K562 (cell line): Measurements from ENCODE around the gene LRFN2. TPM values are rescaled to one million over a fixed set of nuclear protein-coding genes. Genes with fewer than 3 reads are reported as not detected.

Source experiments
- ATAC-seq: fragments of 200-7000 bp; cut with Tn5 transposase; 3 replicates; pipeline ENCODE4 v1.9.1; 2020; ENCODE audit warnings: moderate library complexity
- BruUV-seq: library from RNA; stranded (reverse); fragments of 400-500 nt; replicated peaks from 2 replicates; lab custom pipeline; 2021; lab: Mats Ljungman, UMichigan
- CTCF ChIA-PET: fragments of 300-600 bp; formaldehyde crosslinking; extraction: SDS; loops from one replicate; lab custom pipeline; 2021; ENCODE audit warnings: low intra/inter-chr PET ratio; lab: Yijun Ruan, JAX
- POLR2A ChIA-PET: fragments of 300-600, 350-650 bp; sonication (Branson Sonifier 250); formaldehyde crosslinking; extraction: SDS; loops from one replicate; lab custom pipeline; 2021; ENCODE audit warnings: antibody characterized with exemption, inconsistent platforms; lab: Yijun Ruan, JAX
- DNase-seq, 4 experiments: peaks; one replicate each; pipeline versions ENCODE4 v3.0.0 to v3.0.0-alpha.2; 2011 to 2018; ENCODE audit warnings: low spot score in 3 of 4, mixed read lengths in 3 of 4; ENCODE audit errors: extremely low read depth in 1 of 4
- FAIRE-seq: peaks from 2 replicates; lab custom pipeline; 2011; peaks lifted over from hg19 to GRCh38; lab: Jason Lieb, UNC
- H2AFZ ChIP-seq: 2 replicates; pipeline ENCODE4 v1.6.0; 2011; ENCODE audit warnings: low read depth, low read length, control low read depth, inconsistent platforms
- H3K27ac ChIP-seq: fragments of 200-600 bp; 3 replicates; pipeline ENCODE4 v1.8.0; 2011; ENCODE audit warnings: low read depth, mild to moderate bottlenecking, control low read depth, inconsistent platforms, low read length, moderate library complexity, mixed read lengths; ENCODE audit errors: extremely low read depth
- H3K27me3 ChIP-seq, 2 experiments: fragments of 300-600 bp in 1 of 2; 2 replicates in 1 of 2; 3 replicates in 1 of 2; pipeline versions ENCODE4 v1.6.0 to v1.8.0; 2011; ENCODE audit warnings: inconsistent platforms in 2 of 2, low read length in 2 of 2, mild to moderate bottlenecking in 1 of 2, mixed read lengths in 1 of 2, moderate library complexity in 1 of 2; ENCODE audit not compliant: control insufficient read depth in 2 of 2, insufficient read depth in 2 of 2
- H3K36me3 ChIP-seq: fragments of 300-600 bp; 3 replicates; pipeline ENCODE4 v1.8.0; 2011; ENCODE audit warnings: mild to moderate bottlenecking, low read length, inconsistent platforms; ENCODE audit not compliant: control insufficient read depth, insufficient read depth
- H3K4me1 ChIP-seq, 2 experiments: fragments of 200-600 bp in 1 of 2; replicated peaks in 1 of 2; 2 replicates in 1 of 2; 3 replicates in 1 of 2; pipeline versions ENCODE4 v1.5.1 to v1.8.0; 2011; ENCODE audit warnings: inconsistent platforms in 2 of 2, low read length in 2 of 2, mild to moderate bottlenecking in 1 of 2, mixed read lengths in 1 of 2, moderate library complexity in 1 of 2; ENCODE audit not compliant: control insufficient read depth in 2 of 2, insufficient read depth in 2 of 2
- H3K4me2 ChIP-seq: 2 replicates; pipeline ENCODE4 v1.6.1; 2011; ENCODE audit warnings: low read length, control low read depth, inconsistent platforms, mixed read lengths; ENCODE audit not compliant: insufficient read depth
- H3K4me3 ChIP-seq: fragments of 200-600 bp; sonication (generic), shearing (Covaris generic); 2 replicates; pipeline ENCODE4 v1.5.1; 2016; ENCODE audit warnings: control low read depth, inconsistent platforms
- H3K79me2 ChIP-seq: fragments of 200-600 bp; 3 replicates; pipeline ENCODE4 v1.8.0; 2011; ENCODE audit warnings: low read length, inconsistent platforms; ENCODE audit not compliant: control insufficient read depth, insufficient read depth
- H3K9ac ChIP-seq, 2 experiments: 2 replicates each; pipeline versions ENCODE4 v1.6.0 to v1.6.1; 2011; ENCODE audit warnings: low read depth in 2 of 2, low read length in 2 of 2, control low read depth in 1 of 2, inconsistent platforms in 1 of 2, mild to moderate bottlenecking in 1 of 2, mixed read lengths in 1 of 2; ENCODE audit not compliant: insufficient read depth in 1 of 2
- H3K9me1 ChIP-seq: one replicate; pipeline ENCODE4 v1.6.0; 2011; ENCODE audit warnings: inconsistent platforms, mild to moderate bottlenecking, low read length, moderate library complexity; ENCODE audit not compliant: control insufficient read depth, insufficient read depth
- H3K9me3 ChIP-seq: replicated peaks from 2 replicates; pipeline ENCODE4 v1.5.1; 2011; ENCODE audit warnings: low read depth, low read length, inconsistent platforms; ENCODE audit not compliant: control insufficient read depth, insufficient read depth
- H4K20me1 ChIP-seq: replicated peaks from 2 replicates; pipeline ENCODE4 v1.6.1; 2011; ENCODE audit warnings: low read length, inconsistent platforms, mixed read lengths; ENCODE audit not compliant: control insufficient read depth, insufficient read depth
- BRD4 ChIP-seq: fragments of 200-600 bp; sonication (generic); IDR thresholded peaks from 2 replicates; pipeline ENCODE4 v1.6.1; 2017; ENCODE audit warnings: inconsistent platforms
- HNRNPLL ChIP-seq: fragments of 200-400 bp; formaldehyde crosslinking; IDR thresholded peaks from 2 replicates; pipeline ENCODE4 v1.6.1; 2017; ENCODE audit warnings: low read length, low read depth, mild to moderate bottlenecking; ENCODE audit not compliant: poor library complexity, severe bottlenecking
- JUND ChIP-seq, 2 experiments: IDR thresholded peaks; 2 replicates in 1 of 2; 3 replicates in 1 of 2; pipeline ENCODE4 v1.6.1; 2011; ENCODE audit warnings: borderline replicate concordance in 2 of 2, low read depth in 2 of 2, low read length in 2 of 2, improper control_type of control experiment in 1 of 2, missing biosample characterization in 1 of 2, missing genetic modification characterization in 1 of 2, missing genetic modification reagents in 1 of 2
- KLF1 ChIP-seq: fragments of 450-650 bp; IDR thresholded peaks from 2 replicates; pipeline ENCODE4 v1.6.1; 2016; ENCODE audit warnings: missing genetic modification characterization, missing compliant biosample characterization
- NFE2 ChIP-seq: IDR thresholded peaks from 2 replicates; pipeline ENCODE4 v1.6.1; 2014; ENCODE audit warnings: antibody characterized with exemption, low read depth
- PPARD ChIP-seq: fragments of 250-450 bp; sonication (Bioruptor Pico); IDR thresholded peaks from 2 replicates; pipeline ENCODE4 v1.8.0; 2022; ENCODE audit warnings: inconsistent platforms, mild to moderate bottlenecking, moderate library complexity
- PURB ChIP-seq: sonication (generic); formaldehyde crosslinking; IDR thresholded peaks from 2 replicates; pipeline ENCODE4 v1.9.0; 2021; ENCODE audit warnings: low read depth, mild to moderate bottlenecking, missing genetic modification reagents
- RHOXF2B ChIP-seq: fragments of 250-450 bp; sonication (Bioruptor Pico); conservative IDR thresholded peaks from 2 replicates; pipeline ENCODE4 v1.5.1; 2021
- SMAD1 ChIP-seq: fragments of 150-350 bp; IDR thresholded peaks from 2 replicates; pipeline ENCODE4 v1.6.1; 2014; ENCODE audit warnings: low read length, low read depth; ENCODE audit not compliant: partially characterized antibody
- SMARCB1 ChIP-seq: IDR thresholded peaks from 2 replicates; pipeline ENCODE4 v1.6.1; 2011; ENCODE audit warnings: improper control_type of control experiment, low read depth; ENCODE audit not compliant: insufficient read length
- STAT5A ChIP-seq: IDR thresholded peaks from 2 replicates; pipeline ENCODE4 v1.6.1; 2012; ENCODE audit warnings: low read length, inconsistent platforms, borderline replicate concordance
- TAF9B ChIP-seq: fragments of 450-650 bp; IDR thresholded peaks from 2 replicates; pipeline ENCODE4 v1.6.1; 2018; ENCODE audit warnings: mild to moderate bottlenecking; ENCODE audit not compliant: partially characterized antibody
- ZNF23 ChIP-seq: fragments of 250-450 bp; sonication (Bioruptor Pico); IDR thresholded peaks from 2 replicates; pipeline ENCODE4 v1.4.0; 2020; ENCODE audit warnings: mild to moderate bottlenecking
- ZNF239 ChIP-seq: fragments of 250-450 bp; sonication (Bioruptor Pico); IDR thresholded peaks from 2 replicates; pipeline ENCODE4 v1.4.0; 2020; ENCODE audit warnings: mild to moderate bottlenecking
- ZNF316 ChIP-seq: fragments of 450-650 bp; IDR thresholded peaks from 2 replicates; pipeline ENCODE4 v1.6.1; 2016
- WGBS: fragments of 100-300 bp; shearing (Covaris generic); methylation state at CpG from one replicate; pipeline ENCODE4 v1.1.6; 2016; ENCODE audit warnings: low coverage, mixed read lengths; ENCODE audit not compliant: insufficient coverage; ENCODE audit errors: missing lambda C conversion rate; 5-methylcytosine and 5-hydroxymethylcytosine counted together
- in situ Hi-C: fragments of 300-500 bp; cut with MboI; formaldehyde crosslinking; loops from 4 replicates; pipeline ENCODE4 v1.15.0; 2018; ENCODE audit warnings: inconsistent platforms, mixed read lengths
- intact Hi-C: fragments of 100-400 bp; cut with micrococcal nuclease; formaldehyde crosslinking; loops from 2 replicates; pipeline ENCODE4 v1.14.2; 2022
- polyA plus RNA-seq, 8 experiments: library from polyadenylated mRNA; depleted of rRNA in 4 of 8; stranded (reverse) in 5 of 8; unstranded in 3 of 8; fragments of >200 nt; fragmentation: Nextera tagmentation in 2 of 8; fragmentation: Illumina TruSeq in 1 of 8; extraction: Ambion mirVana in 2 of 8; extraction: Trizol in 1 of 8; gene quantifications; 2 replicates each; pipeline versions ENCODE4 v1.2.1 to v1.2.3, GENCODE V29; 2011 to 2014; ENCODE audit warnings: inconsistent platforms in 1 of 8, missing spikeins in 1 of 8
- total RNA-seq, 7 experiments: library from RNA; depleted of rRNA in 6 of 7; stranded (reverse); fragments of >200 nt in 6 of 7; fragmentation: Illumina TruSeq in 2 of 7; extraction: Trizol in 2 of 7; gene quantifications; 2 replicates each; pipeline versions ENCODE4 v1.2.1 to v1.2.3, GENCODE V29; 2011 to 2021; ENCODE audit warnings: low replicate concordance in 1 of 7
- TF ChIP-seq, protein P1 (sequence below): sonication (generic); formaldehyde crosslinking; IDR thresholded peaks from 2 replicates; pipeline ENCODE4 v1.8.1; 2023; ENCODE audit warnings: mild to moderate bottlenecking, missing genetic modification reagents
- TF ChIP-seq, protein P2 (sequence below): fragments of 450-650 bp; IDR thresholded peaks from 2 replicates; pipeline ENCODE4 v1.6.1; 2018; ENCODE audit warnings: mild to moderate bottlenecking, low read depth; ENCODE audit not compliant: partially characterized antibody
- TF ChIP-seq, protein P3 (sequence below): fragments of 250-450 bp; sonication (Bioruptor Pico); IDR thresholded peaks from 2 replicates; pipeline ENCODE4 v1.8.0; 2022; ENCODE audit warnings: inconsistent platforms, mild to moderate bottlenecking, moderate library complexity, borderline replicate concordance

LRFN2 gene
- total and polyA plus RNA-seq, 9 of the 15 experiments (the other 6 are each of a cell fraction or from before 2014, with no cell fraction given): not detected

DNA sequence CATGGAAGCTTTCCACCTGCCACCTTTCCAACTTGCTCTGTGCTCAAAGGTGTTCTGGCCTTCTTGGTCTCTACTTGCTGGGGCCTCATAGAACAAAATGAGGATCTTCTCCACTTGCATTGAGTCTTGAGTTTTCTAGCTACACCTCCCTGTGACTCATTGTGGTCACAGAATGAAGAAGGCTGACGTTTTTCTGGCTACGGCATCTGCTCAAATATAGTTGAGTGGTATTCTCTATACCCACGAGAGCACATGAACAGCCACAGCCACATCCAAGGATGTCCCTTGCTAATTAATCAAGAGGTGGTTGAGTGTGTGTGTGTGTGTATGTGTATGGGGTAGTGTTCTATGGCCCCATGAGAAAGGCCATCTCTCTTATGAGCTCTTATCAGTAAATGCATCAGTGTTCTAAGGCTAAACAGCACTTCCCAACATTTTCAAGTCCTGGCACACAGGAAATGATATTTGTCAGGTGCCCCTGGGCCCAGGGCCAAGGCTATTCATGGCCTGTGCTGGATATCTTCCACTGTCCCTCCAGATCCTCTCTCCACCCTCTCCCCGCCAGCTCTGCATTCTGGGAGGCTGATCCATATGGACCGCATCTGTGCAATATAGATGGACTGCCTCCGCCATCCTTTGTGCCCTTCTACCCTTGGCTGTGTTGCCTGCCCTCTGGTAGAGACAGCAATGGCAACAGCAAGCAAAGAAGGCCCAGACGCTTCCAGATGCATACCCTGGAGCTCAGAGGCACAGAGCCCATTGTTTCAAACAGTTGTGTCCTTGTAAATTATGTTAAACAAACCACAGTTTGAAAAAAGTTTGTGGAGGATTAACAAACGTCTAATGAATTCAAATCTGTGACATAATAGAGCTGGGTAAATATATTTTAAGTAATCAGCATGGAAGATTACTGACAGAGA, 150.2 kb downstream of the LRFN2 start:
- no peak overlapping the region for H3K4me3 ChIP-seq
- ChIA-PET POLR2A (interaction anchor here (1.2 kb wide), 1 partner anchor 11 kb away, joined by 3 read pairs; no protein-coding TSS in a partner anchor), CTCF (no interaction called here)
- H3K27me3 ChIP-seq: peaks cover 7 to 40% of the 10 kb centered on the region in 2 experiments; a peak in 3 of 5 replicates
- WGBS: 4% methylated on average over 8 of the region's 8 CpGs
- intact Hi-C loops (no loop called here), in situ Hi-C loops (no loop called here)
- no peak overlapping the region for H3K27ac ChIP-seq
- FAIRE-seq (no peak), ATAC-seq (no peak), DNase-seq (no peak)
- no peak overlapping the region for H3K4me2 ChIP-seq
- H2AFZ ChIP-seq: no peak overlapping the region
- H3K9ac ChIP-seq: no peak overlapping the region
- H3K9me3 ChIP-seq: no peaks in the 10 kb centered on the region
- no peaks in the 10 kb centered on the region for H3K36me3 ChIP-seq
- H4K20me1 ChIP-seq: no peaks in the 10 kb centered on the region
- H3K79me2 ChIP-seq: no peaks in the 10 kb centered on the region
- no peaks in the 10 kb centered on the region for H3K9me1 ChIP-seq
- peaks cover 3 to 9% of the 10 kb centered on the region in 2 experiments; a peak in 3 of 5 replicates for H3K4me1 ChIP-seq
- BruUV-seq: no TSS peak
- no peak for TF ChIP-seq SMAD1
- TF ChIP-seq ZNF239 (CRISPR knock-in tag): no peak
- TF ChIP-seq PURB (CRISPR knock-in tag): no peak
- no peak for TF ChIP-seq TAF9B
- TF ChIP-seq JUND (IDR thresholded peaks at IDR 0.05; ENCODE audit: borderline replicate concordance, low read depth, low read length): no peak
- TF ChIP-seq JUND (tag; IDR thresholded peaks at IDR 0.05; ENCODE audit: borderline replicate concordance, low read depth, low read length): 0 out of 3 replicates have a peak, but pooled peaks have one; percentile 28
- TF ChIP-seq, protein P1, sequence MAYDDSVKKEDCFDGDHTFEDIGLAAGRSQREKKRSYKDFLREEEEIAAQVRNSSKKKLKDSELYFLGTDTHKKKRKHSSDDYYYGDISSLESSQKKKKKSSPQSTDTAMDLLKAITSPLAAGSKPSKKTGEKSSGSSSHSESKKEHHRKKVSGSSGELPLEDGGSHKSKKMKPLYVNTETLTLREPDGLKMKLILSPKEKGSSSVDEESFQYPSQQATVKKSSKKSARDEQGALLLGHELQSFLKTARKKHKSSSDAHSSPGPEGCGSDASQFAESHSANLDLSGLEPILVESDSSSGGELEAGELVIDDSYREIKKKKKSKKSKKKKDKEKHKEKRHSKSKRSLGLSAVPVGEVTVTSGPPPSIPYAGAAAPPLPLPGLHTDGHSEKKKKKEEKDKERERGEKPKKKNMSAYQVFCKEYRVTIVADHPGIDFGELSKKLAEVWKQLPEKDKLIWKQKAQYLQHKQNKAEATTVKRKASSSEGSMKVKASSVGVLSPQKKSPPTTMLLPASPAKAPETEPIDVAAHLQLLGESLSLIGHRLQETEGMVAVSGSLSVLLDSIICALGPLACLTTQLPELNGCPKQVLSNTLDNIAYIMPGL (CRISPR knock-in tag): no peak
- no peak for TF ChIP-seq ZNF316
- TF ChIP-seq, protein P2, sequence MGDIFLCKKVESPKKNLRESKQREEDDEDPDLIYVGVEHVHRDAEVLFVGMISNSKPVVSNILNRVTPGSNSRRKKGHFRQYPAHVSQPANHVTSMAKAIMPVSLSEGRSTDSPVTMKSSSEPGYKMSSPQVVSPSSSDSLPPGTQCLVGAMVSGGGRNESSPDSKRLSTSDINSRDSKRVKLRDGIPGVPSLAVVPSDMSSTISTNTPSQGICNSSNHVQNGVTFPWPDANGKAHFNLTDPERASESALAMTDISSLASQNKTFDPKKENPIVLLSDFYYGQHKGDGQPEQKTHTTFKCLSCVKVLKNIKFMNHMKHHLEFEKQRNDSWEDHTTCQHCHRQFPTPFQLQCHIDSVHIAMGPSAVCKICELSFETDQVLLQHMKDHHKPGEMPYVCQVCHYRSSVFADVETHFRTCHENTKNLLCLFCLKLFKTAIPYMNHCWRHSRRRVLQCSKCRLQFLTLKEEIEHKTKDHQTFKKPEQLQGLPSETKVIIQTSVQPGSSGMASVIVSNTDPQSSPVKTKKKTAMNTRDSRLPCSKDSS: no peak
- no peak for TF ChIP-seq SMARCB1
- TF ChIP-seq STAT5A: no peak
- no peak for TF ChIP-seq ZNF23 (CRISPR knock-in tag)
- no peak for TF ChIP-seq PPARD (CRISPR knock-in tag)
- peak; percentile 76 for TF ChIP-seq HNRNPLL
- TF ChIP-seq, protein P3, sequence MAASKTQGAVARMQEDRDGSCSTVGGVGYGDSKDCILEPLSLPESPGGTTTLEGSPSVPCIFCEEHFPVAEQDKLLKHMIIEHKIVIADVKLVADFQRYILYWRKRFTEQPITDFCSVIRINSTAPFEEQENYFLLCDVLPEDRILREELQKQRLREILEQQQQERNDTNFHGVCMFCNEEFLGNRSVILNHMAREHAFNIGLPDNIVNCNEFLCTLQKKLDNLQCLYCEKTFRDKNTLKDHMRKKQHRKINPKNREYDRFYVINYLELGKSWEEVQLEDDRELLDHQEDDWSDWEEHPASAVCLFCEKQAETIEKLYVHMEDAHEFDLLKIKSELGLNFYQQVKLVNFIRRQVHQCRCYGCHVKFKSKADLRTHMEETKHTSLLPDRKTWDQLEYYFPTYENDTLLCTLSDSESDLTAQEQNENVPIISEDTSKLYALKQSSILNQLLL (CRISPR knock-in tag): no peak
- no peak for TF ChIP-seq NFE2
- no peak for TF ChIP-seq BRD4
- TF ChIP-seq RHOXF2B (CRISPR knock-in tag): no peak
- no peak for TF ChIP-seq KLF1 (tag)
